Epithelial cell of esophagus (primary cell): ENCODE data around the gene CDH4.

Experiments used
- DNase-seq: peaks from one replicate; pipeline ENCODE4 v3.0.0; 2010; ENCODE audit warnings: low read depth
- H3K4me3 ChIP-seq: 2 replicates; pipeline ENCODE4 v1.5.1; 2011; ENCODE audit warnings: mild to moderate bottlenecking, low read length, control low read depth
- TF ChIP-seq, protein P1 (sequence below): IDR thresholded peaks from 2 replicates; pipeline ENCODE4 v1.5.1; 2011; ENCODE audit warnings: low read depth, mild to moderate bottlenecking, low read length, control low read depth, inconsistent platforms; ENCODE audit not compliant: insufficient read depth; ENCODE audit errors: missing control alignments

CDH4 gene

GRCh38 chr20:61889659-61890058 is 637.6 kb downstream of the CDH4 start:
- DNase-seq = no peak
- TF ChIP-seq, protein P1, sequence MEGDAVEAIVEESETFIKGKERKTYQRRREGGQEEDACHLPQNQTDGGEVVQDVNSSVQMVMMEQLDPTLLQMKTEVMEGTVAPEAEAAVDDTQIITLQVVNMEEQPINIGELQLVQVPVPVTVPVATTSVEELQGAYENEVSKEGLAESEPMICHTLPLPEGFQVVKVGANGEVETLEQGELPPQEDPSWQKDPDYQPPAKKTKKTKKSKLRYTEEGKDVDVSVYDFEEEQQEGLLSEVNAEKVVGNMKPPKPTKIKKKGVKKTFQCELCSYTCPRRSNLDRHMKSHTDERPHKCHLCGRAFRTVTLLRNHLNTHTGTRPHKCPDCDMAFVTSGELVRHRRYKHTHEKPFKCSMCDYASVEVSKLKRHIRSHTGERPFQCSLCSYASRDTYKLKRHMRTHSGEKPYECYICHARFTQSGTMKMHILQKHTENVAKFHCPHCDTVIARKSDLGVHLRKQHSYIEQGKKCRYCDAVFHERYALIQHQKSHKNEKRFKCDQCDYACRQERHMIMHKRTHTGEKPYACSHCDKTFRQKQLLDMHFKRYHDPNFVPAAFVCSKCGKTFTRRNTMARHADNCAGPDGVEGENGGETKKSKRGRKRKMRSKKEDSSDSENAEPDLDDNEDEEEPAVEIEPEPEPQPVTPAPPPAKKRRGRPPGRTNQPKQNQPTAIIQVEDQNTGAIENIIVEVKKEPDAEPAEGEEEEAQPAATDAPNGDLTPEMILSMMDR = no peak
- H3K4me3 ChIP-seq = no peak overlapping the region

- H3K4me3 ChIP-seq = no peak overlapping the region
- DNase-seq = no peak
- TF ChIP-seq, protein P1 = no peak
These were observed 638.1 kb downstream of the CDH4 start for GRCh38 chr20:61890210-61890609.

DNA sequence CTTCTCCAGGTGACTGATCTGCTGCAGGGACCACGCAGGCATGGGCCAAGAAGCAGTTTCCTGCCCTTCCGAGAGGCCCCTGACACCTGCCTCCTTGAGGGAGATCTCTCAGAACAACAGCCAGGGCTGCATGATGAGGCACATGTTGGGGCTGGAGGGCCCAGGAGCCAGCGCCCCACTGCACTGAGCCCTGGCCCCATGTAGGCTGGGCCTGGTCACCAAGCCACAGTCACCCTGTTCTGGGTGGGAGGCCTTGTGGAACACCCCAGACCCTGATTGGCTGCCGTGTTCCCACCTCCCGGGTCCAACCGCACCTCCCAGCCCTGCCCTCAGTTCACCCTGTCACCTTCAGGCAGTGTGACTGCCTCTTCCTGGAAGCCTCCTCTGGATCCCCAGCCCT is 639.4 kb downstream of the CDH4 start:
- no peak for DNase-seq
- TF ChIP-seq, protein P1 = no peak
- H3K4me3 ChIP-seq = no peak overlapping the region

GRCh38 chr20:61891916-61892649 is 640.0 kb downstream of the CDH4 start:
- TF ChIP-seq, protein P1 = no peak
- DNase-seq = no peak

GRCh38 chr20:61895016-61895415 is 643.0 kb downstream of the CDH4 start:
- H3K4me3 ChIP-seq = no peak overlapping the region
- TF ChIP-seq, protein P1 = no peak
- DNase-seq = no peak

More at GRCh38 chr20:61891916-61892649, 640.0 kb downstream of the CDH4 start:
- no peak overlapping the region for H3K4me3 ChIP-seq

GRCh38 chr20:61895686-61896057 is 643.6 kb downstream of the CDH4 start:
- DNase-seq = no peak
- no peak overlapping the region for H3K4me3 ChIP-seq
- TF ChIP-seq, protein P1 = no peak
